Astrocyte (in vitro differentiated cells and primary cell): ENCODE results near the gene ATXN7L1.

Experiments used
- CTCF ChIP-seq: IDR thresholded peaks from 2 replicates; pipeline ENCODE4 v1.5.1; 2011; ENCODE audit warnings: low read depth, mild to moderate bottlenecking, inconsistent platforms, low read length, moderate library complexity; ENCODE audit not compliant: insufficient read depth
- EZH2 ChIP-seq: IDR thresholded peaks from 2 replicates; pipeline ENCODE4 v1.6.1; 2012; ENCODE audit warnings: mild to moderate bottlenecking, low read length, inconsistent platforms; ENCODE audit not compliant: insufficient read depth

DNA sequence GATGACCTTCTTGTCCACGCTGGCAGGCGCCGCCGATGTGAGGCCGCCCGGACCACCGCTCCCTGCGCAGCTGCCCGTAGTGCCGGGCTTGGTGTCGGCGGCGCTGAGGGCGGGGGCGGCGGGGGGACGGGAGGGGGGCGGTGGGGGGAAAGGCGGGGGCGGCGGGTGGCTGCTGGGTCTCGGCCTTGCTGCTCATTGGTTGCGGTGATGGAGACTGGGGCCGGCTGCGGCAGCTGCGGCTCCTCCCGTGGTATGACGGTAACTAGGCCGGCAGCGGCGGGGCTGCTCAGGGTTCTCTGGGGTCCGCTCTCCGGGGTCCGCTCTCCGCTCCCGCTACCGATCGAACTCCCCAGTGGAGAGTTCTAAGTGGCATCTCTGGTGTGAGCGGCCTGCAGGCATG is 293.3 kb downstream of the ATXN7L1 start:
- TF ChIP-seq CTCF (no peak), EZH2 (no peak)
